B cell (primary cell): ENCODE results near the gene PITRM1. TPM values are rescaled to one million over a fixed set of nuclear protein-coding genes. Genes with fewer than 3 reads are reported as not detected.

Experiments used
- ATAC-seq: fragments of 200-7000 bp; cut with Tn5 transposase; one replicate; pipeline ENCODE4 v1.10.0; 2021; ENCODE audit warnings: low read depth, mild to moderate bottlenecking, moderate number of reproducible peaks, moderate library complexity
- CTCF ChIA-PET: fragments of 350-600 bp; sonication (Branson Sonifier 250); formaldehyde crosslinking; loops from one replicate; lab custom pipeline; 2021; ENCODE audit warnings: antibody characterized with exemption, inconsistent platforms; lab: Charles Lee
- POLR2A ChIA-PET: fragments of 350-600 bp; sonication (Branson Sonifier 250); formaldehyde crosslinking; loops from one replicate; lab custom pipeline; 2021; ENCODE audit warnings: antibody characterized with exemption; lab: Charles Lee
- DNase-seq: peaks from one replicate; pipeline ENCODE4 v3.0.0; 2013
- H2AFZ ChIP-seq: 2 replicates; pipeline ENCODE4 v1.6.1; 2012; ENCODE audit warnings: mild to moderate bottlenecking, low read depth, low read length; ENCODE audit not compliant: insufficient read depth, poor library complexity, severe bottlenecking
- H3K27ac ChIP-seq, 2 donors: 1 replicate in 1 of 2; 2 replicates in 1 of 2; pipeline ENCODE4 v1.5.1; 2012 to 2013; ENCODE audit warnings: low read length in 2 of 2, mild to moderate bottlenecking in 2 of 2, moderate library complexity in 1 of 2
- H3K27me3 ChIP-seq, 4 experiments: fragments of 200-600 bp in 1 of 4; sonication (generic) in 1 of 4; replicated peaks in 1 of 4; 1 replicate in 2 of 4; 2 replicates in 2 of 4; pipeline versions ENCODE4 v1.6.1 to v1.7.0; 2013 to 2016; ENCODE audit warnings: low read length in 3 of 4, mild to moderate bottlenecking in 2 of 4, mixed read lengths in 1 of 4, moderate library complexity in 1 of 4; ENCODE audit not compliant: insufficient read depth in 4 of 4, control insufficient read depth in 3 of 4; ENCODE audit errors: control extremely low read depth in 1 of 4
- H3K36me3 ChIP-seq, 2 experiments: replicated peaks in 1 of 2; 1 replicate in 1 of 2; 2 replicates in 1 of 2; pipeline versions ENCODE4 v1.6.1 to v1.7.1; 2013; ENCODE audit warnings: low read length in 1 of 2; ENCODE audit not compliant: insufficient read depth in 2 of 2, control insufficient read depth in 1 of 2; ENCODE audit errors: control extremely low read depth in 1 of 2, extremely low read depth in 1 of 2
- H3K4me1 ChIP-seq, 2 donors: fragments of 200-600 bp in 1 of 2; sonication (generic) in 1 of 2; 1 replicate in 1 of 2; 2 replicates in 1 of 2; pipeline versions ENCODE4 v1.5.1 to v1.6.1; 2013 to 2017; ENCODE audit warnings: low read length in 2 of 2; ENCODE audit not compliant: control insufficient read depth in 2 of 2, insufficient read depth in 2 of 2
- H3K4me2 ChIP-seq: replicated peaks from 2 replicates; pipeline ENCODE3; 2012; ENCODE audit warnings: mild to moderate bottlenecking, low read depth, low read length; ENCODE audit not compliant: poor library complexity, severe bottlenecking
- H3K4me3 ChIP-seq, 5 experiments: fragments of 200-600 bp in 1 of 5; sonication (generic) in 1 of 5; 1 replicate in 3 of 5; 2 replicates in 2 of 5; pipeline versions ENCODE4 v1.5.1 to v1.7.0; 2011 to 2016; ENCODE audit warnings: low read length in 4 of 5, mild to moderate bottlenecking in 4 of 5, low read depth in 2 of 5, control low read depth in 1 of 5, moderate library complexity in 1 of 5; ENCODE audit not compliant: insufficient read depth in 1 of 5; ENCODE audit errors: control extremely low read depth in 1 of 5, extremely low read depth in 1 of 5
- H3K79me2 ChIP-seq: fragments of 200-600 bp; sonication (generic); one replicate; pipeline ENCODE4 v1.6.0; 2016; ENCODE audit warnings: low read length; ENCODE audit not compliant: control insufficient read depth, insufficient read depth
- H3K9ac ChIP-seq: fragments of 200-600 bp; sonication (generic); 2 replicates; pipeline ENCODE4 v1.6.1; 2017; ENCODE audit warnings: mild to moderate bottlenecking, low read length, moderate library complexity
- H3K9me3 ChIP-seq, 3 donors: one replicate each; pipeline versions ENCODE4 v1.6.1 to v1.7.1; 2013; ENCODE audit warnings: low read length in 2 of 3; ENCODE audit not compliant: control insufficient read depth in 2 of 3, insufficient read depth in 1 of 3; ENCODE audit errors: control extremely low read depth in 1 of 3
- H4K20me1 ChIP-seq: 2 replicates; pipeline ENCODE4 v1.6.0; 2012; ENCODE audit warnings: mild to moderate bottlenecking, low read length; ENCODE audit not compliant: insufficient read depth, control insufficient read depth, poor library complexity, severe bottlenecking
- H3K27ac Mint-ChIP-seq: one replicate; pipeline ENCODE4 v1.8.0; 2021; ENCODE audit warnings: mixed read lengths
- H3K27me3 Mint-ChIP-seq: one replicate; pipeline ENCODE4 v1.8.0; 2021; ENCODE audit warnings: mixed read lengths
- H3K4me1 Mint-ChIP-seq: one replicate; pipeline ENCODE4 v1.8.0; 2021; ENCODE audit warnings: mixed read lengths
- H3K4me3 Mint-ChIP-seq: one replicate; pipeline ENCODE4 v1.8.0; 2021; ENCODE audit warnings: mixed read lengths
- H3K9me3 Mint-ChIP-seq: one replicate; pipeline ENCODE4 v1.8.0; 2022; ENCODE audit warnings: mixed read lengths; ENCODE audit not compliant: insufficient read depth
- EZH2 ChIP-seq: IDR thresholded peaks from 2 replicates; pipeline ENCODE4 v1.6.1; 2012; ENCODE audit warnings: borderline replicate concordance, low read depth, mild to moderate bottlenecking, moderate library complexity, low read length; ENCODE audit not compliant: insufficient read depth, poor library complexity, severe bottlenecking
- WGBS: methylation state at CpG from one replicate; pipeline ENCODE4 v1.1.5; 2013; ENCODE audit warnings: missing lambda C conversion rate; ENCODE audit not compliant: insufficient coverage; 5-methylcytosine and 5-hydroxymethylcytosine counted together
- intact Hi-C: fragments of 100-400 bp; cut with micrococcal nuclease; formaldehyde crosslinking; loops from one replicate; pipeline ENCODE4 v1.10.0; 2022
- polyA plus RNA-seq: library from polyadenylated mRNA; depleted of rRNA; stranded (reverse); fragments of >200 nt; gene quantifications from 2 replicates; pipeline ENCODE4 v1.2.3, GENCODE V29; 2012
- total RNA-seq, 2 donors: library from RNA; stranded (reverse); fragments of 120-200 nt in 1 of 2; gene quantifications; 1 replicate in 1 of 2; 2 replicates in 1 of 2; pipeline versions ENCODE4 v1.2.3 to v1.2.4, GENCODE V29; 2013 to 2022
- TF ChIP-seq, protein P1 (sequence below): fragments of 200-600 bp; IDR thresholded peaks from one replicate; pipeline ENCODE4 v1.8.0; 2022; ENCODE audit warnings: antibody characterized with exemption, mild to moderate bottlenecking

Gene PITRM1
- total and polyA plus RNA-seq, 2 donors (not counting 1 experiment from before 2014, with no cell fraction given): 50.7 to 71.1 TPM

DNA sequence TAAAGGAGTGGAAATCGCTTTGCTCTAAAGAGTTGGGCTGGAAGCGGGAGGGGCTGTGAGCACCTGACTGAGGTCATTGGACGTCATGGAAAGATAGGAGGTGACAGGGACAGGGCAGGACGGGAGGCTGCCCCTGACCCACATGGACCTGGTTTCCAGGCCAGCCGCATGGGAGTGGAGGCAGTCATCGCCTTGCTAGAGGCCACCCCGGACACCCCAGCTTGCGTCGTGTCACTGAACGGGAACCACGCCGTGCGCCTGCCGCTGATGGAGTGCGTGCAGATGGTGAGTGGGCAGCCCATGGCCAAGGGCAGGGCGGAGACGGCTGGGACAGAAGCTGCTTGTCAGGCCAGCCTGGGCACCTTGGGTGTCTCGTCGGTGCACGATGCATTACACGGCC, 63.4 kb downstream of the PITRM1 start:
- H3K4me2 ChIP-seq: no peak overlapping the region
- no peak overlapping the region for H2AFZ ChIP-seq
- H3K27ac ChIP-seq: no peak overlapping the region
- H3K4me1 Mint-ChIP-seq: peaks cover 17% of the 10 kb centered on the region
- no peaks in the 10 kb centered on the region for H3K79me2 ChIP-seq
- H3K9ac ChIP-seq: no peak overlapping the region
- WGBS: 97% methylated on average over 21 of the region's 21 CpGs
- no peak for DNase-seq
- ATAC-seq: no peak
- H3K4me3 ChIP-seq: no peak overlapping the region
- peaks cover 4 to 7% of the 10 kb centered on the region in 2 donors for H3K4me1 ChIP-seq
- ChIA-PET CTCF (interaction anchor here (1.0 kb wide), 1 partner anchor 8 kb away, joined by 3 read pairs; no protein-coding TSS in a partner anchor), POLR2A (no interaction called here)
- H3K9me3 ChIP-seq: no peaks in the 10 kb centered on the region
- no peaks in the 10 kb centered on the region for H4K20me1 ChIP-seq
- no peaks in the 10 kb centered on the region for H3K27me3 ChIP-seq
- no peak for TF ChIP-seq EZH2
- no peaks in the 10 kb centered on the region for H3K27me3 Mint-ChIP-seq
- H3K27ac Mint-ChIP-seq: no peak overlapping the region
- intact Hi-C loops: no loop called here
- H3K4me3 Mint-ChIP-seq: no peak overlapping the region
- H3K36me3 ChIP-seq: peaks cover 1 to 66% of the 10 kb centered on the region in 2 experiments
- no peaks in the 10 kb centered on the region for H3K9me3 Mint-ChIP-seq

DNA sequence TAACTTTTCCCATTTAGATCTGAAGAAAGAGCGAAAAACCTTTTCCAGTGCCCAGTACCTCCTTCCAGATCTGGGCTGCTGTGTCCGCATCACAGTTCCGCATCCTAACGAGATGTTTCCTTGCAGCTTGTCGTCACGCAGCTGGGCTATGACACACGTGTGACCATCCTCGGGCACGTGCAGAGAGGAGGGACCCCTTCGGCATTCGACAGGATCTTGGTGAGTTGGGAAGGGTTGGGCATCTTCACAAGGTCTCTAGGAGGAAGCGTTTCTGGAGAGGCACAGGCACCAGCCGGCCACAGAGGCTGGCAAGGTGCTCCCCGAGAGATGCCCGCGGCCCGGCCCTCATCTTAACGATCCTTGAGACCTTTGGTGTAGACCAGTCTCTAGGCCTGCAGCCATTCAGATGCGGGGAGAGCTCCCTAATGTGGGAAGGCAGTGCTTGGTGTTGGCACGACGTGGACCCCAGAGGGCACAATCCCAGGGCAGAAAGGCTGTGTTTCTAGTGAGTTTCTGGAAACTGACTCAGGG, 63.9 kb downstream of the PITRM1 start:
- intact Hi-C loops: no loop called here
- H3K27ac Mint-ChIP-seq: no peak overlapping the region

More for the DNA sequence above, 63.9 kb downstream of the PITRM1 start:
- no peak overlapping the region for H3K4me3 Mint-ChIP-seq
- Histone ChIP-seq H3K9me3 (no peaks in the 10 kb centered on the region), H3K36me3 (peaks cover 1 to 68% of the 10 kb centered on the region in 2 experiments), H3K9ac (no peak overlapping the region), H3K27ac (no peak overlapping the region), H3K4me3 (no peak overlapping the region), H3K79me2 (no peaks in the 10 kb centered on the region), H3K27me3 (no peaks in the 10 kb centered on the region), H3K4me1 (peaks cover 4 to 7% of the 10 kb centered on the region in 2 donors), H3K4me2 (no peak overlapping the region), H4K20me1 (no peaks in the 10 kb centered on the region), H2AFZ (no peak overlapping the region)
- ATAC-seq (no peak), DNase-seq (no peak)
- CTCF ChIA-PET: no interaction called here
- H3K9me3 Mint-ChIP-seq: no peaks in the 10 kb centered on the region
- no peak for TF ChIP-seq EZH2
- TF ChIP-seq, protein P1, sequence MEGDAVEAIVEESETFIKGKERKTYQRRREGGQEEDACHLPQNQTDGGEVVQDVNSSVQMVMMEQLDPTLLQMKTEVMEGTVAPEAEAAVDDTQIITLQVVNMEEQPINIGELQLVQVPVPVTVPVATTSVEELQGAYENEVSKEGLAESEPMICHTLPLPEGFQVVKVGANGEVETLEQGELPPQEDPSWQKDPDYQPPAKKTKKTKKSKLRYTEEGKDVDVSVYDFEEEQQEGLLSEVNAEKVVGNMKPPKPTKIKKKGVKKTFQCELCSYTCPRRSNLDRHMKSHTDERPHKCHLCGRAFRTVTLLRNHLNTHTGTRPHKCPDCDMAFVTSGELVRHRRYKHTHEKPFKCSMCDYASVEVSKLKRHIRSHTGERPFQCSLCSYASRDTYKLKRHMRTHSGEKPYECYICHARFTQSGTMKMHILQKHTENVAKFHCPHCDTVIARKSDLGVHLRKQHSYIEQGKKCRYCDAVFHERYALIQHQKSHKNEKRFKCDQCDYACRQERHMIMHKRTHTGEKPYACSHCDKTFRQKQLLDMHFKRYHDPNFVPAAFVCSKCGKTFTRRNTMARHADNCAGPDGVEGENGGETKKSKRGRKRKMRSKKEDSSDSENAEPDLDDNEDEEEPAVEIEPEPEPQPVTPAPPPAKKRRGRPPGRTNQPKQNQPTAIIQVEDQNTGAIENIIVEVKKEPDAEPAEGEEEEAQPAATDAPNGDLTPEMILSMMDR: no peak
- WGBS: 95% methylated on average over 18 of the region's 21 CpGs
- H3K4me1 Mint-ChIP-seq: peaks cover 17% of the 10 kb centered on the region
- POLR2A ChIA-PET: no interaction called here
- H3K27me3 Mint-ChIP-seq: no peaks in the 10 kb centered on the region
